HUES6 (cell line): Measurements from ENCODE around the gene VAV2.

Experiments used
- H3K27ac ChIP-seq: 2 replicates; pipeline ENCODE4 v1.7.0; 2013; ENCODE audit warnings: low read depth, mild to moderate bottlenecking, low read length, inconsistent platforms
- H3K27me3 ChIP-seq: 2 replicates; pipeline ENCODE4 v1.6.1; 2013; ENCODE audit warnings: low read length; ENCODE audit not compliant: control insufficient read depth, insufficient read depth
- H3K36me3 ChIP-seq: 2 replicates; pipeline ENCODE4 v1.6.1; 2013; ENCODE audit warnings: low read length; ENCODE audit not compliant: control insufficient read depth, insufficient read depth
- H3K4me1 ChIP-seq: 2 replicates; pipeline ENCODE4 v1.6.1; 2013; ENCODE audit warnings: low read length; ENCODE audit not compliant: control insufficient read depth, insufficient read depth
- H3K4me3 ChIP-seq: 2 replicates; pipeline ENCODE4 v1.5.1; 2013; ENCODE audit warnings: low read depth, low read length
- H3K9ac ChIP-seq: one replicate; pipeline ENCODE4 v1.6.1; 2013; ENCODE audit warnings: mild to moderate bottlenecking, low read length
- H3K9me3 ChIP-seq: 2 replicates; pipeline ENCODE4 v1.6.1; 2013; ENCODE audit warnings: low read depth, low read length; ENCODE audit not compliant: control insufficient read depth, insufficient read depth

VAV2 gene

GRCh38 chr9:133881671-133882381, 110.3 kb downstream of the VAV2 start:
- H3K9ac ChIP-seq = peak overlapping the region; percentile 54
- no peaks in the 10 kb centered on the region for H3K27me3 ChIP-seq
- no peak overlapping the region for H3K4me3 ChIP-seq
- peaks cover 35% of the 10 kb centered on the region for H3K4me1 ChIP-seq
- peak overlapping the region; percentile 64 for H3K27ac ChIP-seq
- H3K9me3 ChIP-seq = no peaks in the 10 kb centered on the region
- H3K36me3 ChIP-seq = no peaks in the 10 kb centered on the region

GRCh38 chr9:133880851-133881661, 111.1 kb downstream of the VAV2 start:
- H3K36me3 ChIP-seq = no peaks in the 10 kb centered on the region
- H3K27ac ChIP-seq = peak overlapping the region; percentile 64
- no peak overlapping the region for H3K4me3 ChIP-seq
- H3K9me3 ChIP-seq = no peaks in the 10 kb centered on the region
- no peaks in the 10 kb centered on the region for H3K27me3 ChIP-seq
- peak overlapping the region; percentile 54 for H3K9ac ChIP-seq
- H3K4me1 ChIP-seq = peaks cover 35% of the 10 kb centered on the region

- Histone ChIP-seq H3K4me3 (no peak overlapping the region), H3K27ac (peak overlapping the region; percentile 23; the same call in 1 of the 2 replicates), H3K4me1 (peaks cover 44% of the 10 kb centered on the region), H3K27me3 (no peaks in the 10 kb centered on the region), H3K9me3 (no peaks in the 10 kb centered on the region), H3K9ac (no peak overlapping the region), H3K36me3 (no peaks in the 10 kb centered on the region)
These were observed 112.0 kb downstream of the VAV2 start for GRCh38 chr9:133880136-133880535.

- no peak overlapping the region for H3K9ac ChIP-seq
- no peak overlapping the region for H3K4me3 ChIP-seq
- no peaks in the 10 kb centered on the region for H3K27me3 ChIP-seq
- H3K4me1 ChIP-seq = peaks cover 49% of the 10 kb centered on the region
- no peaks in the 10 kb centered on the region for H3K36me3 ChIP-seq
- H3K9me3 ChIP-seq = no peaks in the 10 kb centered on the region
- H3K27ac ChIP-seq = peak overlapping the region; percentile 23; the same call in 1 of the 2 replicates
These were observed 112.5 kb downstream of the VAV2 start for GRCh38 chr9:133879615-133880014.

GRCh38 chr9:133878402-133878801, 113.7 kb downstream of the VAV2 start:
- no peaks in the 10 kb centered on the region for H3K27me3 ChIP-seq
- no peak overlapping the region for H3K9ac ChIP-seq
- H3K4me3 ChIP-seq = no peak overlapping the region
- no peaks in the 10 kb centered on the region for H3K9me3 ChIP-seq
- H3K4me1 ChIP-seq = peaks cover 61% of the 10 kb centered on the region
- no peaks in the 10 kb centered on the region for H3K36me3 ChIP-seq
- H3K27ac ChIP-seq = no peak overlapping the region

GRCh38 chr9:133877967-133878366, 114.2 kb downstream of the VAV2 start:
- no peaks in the 10 kb centered on the region for H3K36me3 ChIP-seq
- no peak overlapping the region for H3K9ac ChIP-seq
- no peaks in the 10 kb centered on the region for H3K9me3 ChIP-seq
- H3K4me3 ChIP-seq = no peak overlapping the region
- peaks cover 58% of the 10 kb centered on the region for H3K4me1 ChIP-seq
- no peaks in the 10 kb centered on the region for H3K27me3 ChIP-seq
- H3K27ac ChIP-seq = no peak overlapping the region

- Histone ChIP-seq H3K4me1 (peaks cover 51% of the 10 kb centered on the region), H3K9ac (no peak overlapping the region), H3K9me3 (no peaks in the 10 kb centered on the region), H3K27ac (no peak overlapping the region), H3K4me3 (no peak overlapping the region), H3K36me3 (no peaks in the 10 kb centered on the region), H3K27me3 (no peaks in the 10 kb centered on the region)
These were observed 114.8 kb downstream of the VAV2 start for GRCh38 chr9:133877327-133877726.

GRCh38 chr9:133876836-133877235, 115.3 kb downstream of the VAV2 start:
- Histone ChIP-seq H3K9me3 (no peaks in the 10 kb centered on the region), H3K4me3 (no peak overlapping the region), H3K27ac (no peak overlapping the region), H3K36me3 (no peaks in the 10 kb centered on the region), H3K4me1 (peaks cover 46% of the 10 kb centered on the region), H3K27me3 (no peaks in the 10 kb centered on the region), H3K9ac (no peak overlapping the region)

GRCh38 chr9:133876144-133876543, 116.0 kb downstream of the VAV2 start:
- Histone ChIP-seq H3K4me1 (peaks cover 40% of the 10 kb centered on the region), H3K9me3 (no peaks in the 10 kb centered on the region), H3K36me3 (no peaks in the 10 kb centered on the region), H3K4me3 (no peak overlapping the region), H3K27ac (no peak overlapping the region), H3K27me3 (no peaks in the 10 kb centered on the region), H3K9ac (no peak overlapping the region)

- Histone ChIP-seq H3K4me3 (no peak overlapping the region), H3K9ac (no peak overlapping the region), H3K27ac (no peak overlapping the region), H3K27me3 (no peaks in the 10 kb centered on the region), H3K36me3 (no peaks in the 10 kb centered on the region), H3K9me3 (no peaks in the 10 kb centered on the region), H3K4me1 (peaks cover 37% of the 10 kb centered on the region)
These were observed 117.0 kb downstream of the VAV2 start for GRCh38 chr9:133875131-133875530.

GRCh38 chr9:133874659-133875058, 117.5 kb downstream of the VAV2 start:
- peaks cover 38% of the 10 kb centered on the region for H3K4me1 ChIP-seq
- no peaks in the 10 kb centered on the region for H3K9me3 ChIP-seq
- H3K27me3 ChIP-seq = no peaks in the 10 kb centered on the region
- H3K4me3 ChIP-seq = no peak overlapping the region
- no peak overlapping the region for H3K9ac ChIP-seq
- H3K36me3 ChIP-seq = no peaks in the 10 kb centered on the region
- H3K27ac ChIP-seq = no peak overlapping the region; the same call in 1 of the 2 replicates
